HG03280 (cell line): ENCODE results near the gene SLC25A22.

Experiments
- ATAC-seq: cut with Tn5 transposase; IDR thresholded peaks from one replicate; pipeline ENCODE4 v1.9.1; 2021; ENCODE audit warnings: mild to moderate bottlenecking, moderate library complexity; ENCODE audit not compliant: unreplicated experiment

SLC25A22 gene

DNA sequence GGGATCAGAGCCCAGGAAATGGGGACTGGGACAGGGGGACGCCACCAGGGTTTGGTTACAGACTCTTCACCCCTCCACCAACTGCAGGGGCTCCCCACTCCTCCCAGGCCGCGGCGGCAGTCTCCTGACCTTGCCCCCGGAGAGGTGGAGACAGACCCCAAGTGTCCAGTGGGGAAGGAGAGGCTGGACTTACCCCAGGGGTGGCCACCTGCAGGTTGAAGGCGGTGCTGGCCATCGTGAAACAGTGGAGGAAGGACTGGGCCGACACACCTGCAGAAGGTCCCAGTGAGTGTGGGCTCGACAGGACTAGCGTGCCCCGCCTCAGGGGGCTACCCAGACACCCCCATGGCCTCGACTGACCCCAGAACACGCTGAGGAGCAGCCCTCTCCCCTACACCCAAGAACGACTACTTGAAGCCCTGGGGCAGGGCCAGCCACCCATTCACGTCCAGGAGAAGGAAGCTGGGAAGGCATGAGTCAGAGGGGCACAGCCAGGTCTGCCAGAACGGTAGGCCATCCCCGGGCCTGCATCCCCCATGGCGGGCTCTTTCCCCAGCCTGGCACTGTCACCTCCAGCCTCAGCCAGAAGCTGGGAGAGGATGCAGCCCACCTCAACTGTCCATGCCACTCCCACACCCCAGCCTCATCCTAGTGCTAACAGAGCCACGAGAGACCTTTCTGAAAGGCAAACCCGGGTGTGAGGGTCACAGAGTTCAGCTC lies 23.0 kb downstream of the SLC25A22 start:
- ATAC-seq, result no peak

DNA sequence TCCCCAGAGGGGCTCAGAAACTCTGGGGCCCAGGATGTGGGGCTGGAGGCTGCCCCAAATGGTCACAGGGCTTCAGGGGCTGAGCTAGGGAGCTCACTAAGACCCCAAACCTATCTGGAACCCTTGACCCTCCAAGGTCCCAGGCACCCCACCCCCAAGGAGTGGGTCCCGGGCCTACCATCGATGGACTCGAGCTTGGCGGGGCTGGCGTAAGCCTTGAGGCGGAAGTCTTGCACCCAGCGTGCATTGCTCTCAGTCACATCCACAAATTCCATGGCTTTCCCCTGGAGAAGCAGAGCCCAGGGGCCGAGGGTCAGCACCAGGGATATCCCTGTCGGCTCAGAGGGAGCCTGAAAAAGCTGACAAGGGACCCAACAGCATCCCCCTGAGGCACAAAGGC lies 24.3 kb downstream of the SLC25A22 start:
- ATAC-seq, result no peak

DNA sequence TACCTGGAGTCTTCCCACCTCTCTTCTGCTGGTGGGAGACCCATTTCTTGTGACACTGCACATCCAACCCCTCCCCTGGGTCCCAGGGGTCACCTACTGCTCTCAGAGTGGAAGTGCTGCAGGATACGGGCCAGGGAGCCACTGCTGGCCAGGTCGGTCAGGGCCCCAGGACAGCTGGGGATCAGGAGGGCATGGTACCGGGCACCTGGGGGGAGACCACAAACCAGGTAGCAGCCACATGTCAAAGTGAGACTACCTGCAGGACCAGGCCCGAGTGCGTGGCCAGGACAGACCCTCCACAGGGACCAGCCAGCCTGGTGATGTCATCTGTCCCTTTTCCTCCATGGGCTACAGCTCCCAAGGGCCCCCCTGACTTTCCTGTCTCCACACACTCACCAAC lies 24.7 kb downstream of the SLC25A22 start:
- no peak for ATAC-seq

DNA sequence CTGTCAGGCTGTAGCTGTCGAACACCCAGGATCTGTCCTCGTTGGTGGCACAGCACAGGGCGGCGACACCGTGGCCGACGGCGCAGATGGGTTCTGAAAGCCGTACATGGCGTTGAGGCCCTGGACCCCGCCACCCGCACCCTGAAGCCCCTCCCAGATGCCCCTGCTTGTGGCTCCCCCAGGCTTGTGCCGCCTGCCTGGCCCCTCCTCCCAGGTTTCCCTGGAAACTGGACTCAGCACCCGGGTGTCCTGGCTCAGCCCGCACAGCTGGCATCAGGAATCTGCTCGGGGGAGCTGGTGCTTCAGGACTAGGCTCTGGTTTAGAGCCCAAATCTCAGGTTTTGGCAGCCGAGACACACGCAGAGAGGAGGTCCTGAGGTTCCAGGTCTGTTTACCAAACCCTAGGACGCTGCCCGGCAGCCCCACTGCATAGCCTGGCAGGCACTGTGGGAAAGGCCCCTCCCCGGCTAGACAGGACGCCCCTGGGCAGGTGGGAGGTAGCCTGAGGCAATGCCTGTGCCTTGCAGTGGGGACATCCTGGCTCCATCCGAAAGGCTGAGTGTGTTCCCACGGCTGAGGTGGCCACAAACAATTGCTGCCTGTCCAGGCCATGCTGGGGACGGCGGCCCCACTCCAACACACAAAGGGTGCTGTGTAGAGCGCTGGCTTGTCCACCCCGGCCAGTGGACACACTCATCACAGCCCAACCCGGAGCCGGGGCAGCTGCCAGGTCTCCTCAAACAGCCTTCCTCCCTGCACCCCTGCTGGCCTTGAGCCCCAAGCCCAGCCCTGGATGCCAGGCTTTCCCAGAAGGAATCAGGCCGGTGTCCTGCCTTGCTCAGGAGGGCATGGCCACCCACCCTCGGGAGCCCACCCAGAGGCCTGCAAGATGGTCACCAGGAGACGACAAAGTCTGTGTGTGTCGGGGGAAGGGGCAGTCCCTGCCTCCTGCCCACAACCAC lies 25.4 kb downstream of the SLC25A22 start:
- ATAC-seq, result no peak

DNA sequence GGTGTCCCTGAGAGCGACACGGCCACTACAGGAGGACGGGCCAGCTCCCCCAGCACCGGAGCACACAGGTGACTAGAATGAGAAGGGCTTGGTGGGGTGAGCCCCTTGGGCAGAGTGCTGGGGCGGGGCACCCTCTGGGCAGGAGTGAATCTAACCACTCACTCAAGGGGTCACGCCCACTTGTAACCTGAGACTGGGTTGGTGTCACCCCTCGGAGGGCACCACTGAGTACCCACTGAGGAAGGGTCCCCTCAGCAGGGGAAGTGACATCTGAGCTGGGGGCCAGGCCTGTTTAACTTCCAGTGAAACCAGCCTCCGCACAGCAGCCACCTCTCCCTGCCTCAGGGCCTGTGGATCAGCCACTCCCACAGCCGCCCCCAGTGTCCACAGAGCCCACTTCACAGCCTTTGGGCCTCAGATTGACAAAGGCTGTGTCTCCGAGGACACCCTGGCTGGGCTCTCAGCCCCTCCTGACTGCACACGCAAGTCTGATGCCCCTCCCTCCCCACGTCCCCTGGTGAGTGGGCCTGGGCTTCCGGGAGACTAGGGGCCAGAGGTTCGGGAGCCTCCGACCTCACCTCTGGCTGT lies 26.4 kb downstream of the SLC25A22 start:
- no peak for ATAC-seq

DNA sequence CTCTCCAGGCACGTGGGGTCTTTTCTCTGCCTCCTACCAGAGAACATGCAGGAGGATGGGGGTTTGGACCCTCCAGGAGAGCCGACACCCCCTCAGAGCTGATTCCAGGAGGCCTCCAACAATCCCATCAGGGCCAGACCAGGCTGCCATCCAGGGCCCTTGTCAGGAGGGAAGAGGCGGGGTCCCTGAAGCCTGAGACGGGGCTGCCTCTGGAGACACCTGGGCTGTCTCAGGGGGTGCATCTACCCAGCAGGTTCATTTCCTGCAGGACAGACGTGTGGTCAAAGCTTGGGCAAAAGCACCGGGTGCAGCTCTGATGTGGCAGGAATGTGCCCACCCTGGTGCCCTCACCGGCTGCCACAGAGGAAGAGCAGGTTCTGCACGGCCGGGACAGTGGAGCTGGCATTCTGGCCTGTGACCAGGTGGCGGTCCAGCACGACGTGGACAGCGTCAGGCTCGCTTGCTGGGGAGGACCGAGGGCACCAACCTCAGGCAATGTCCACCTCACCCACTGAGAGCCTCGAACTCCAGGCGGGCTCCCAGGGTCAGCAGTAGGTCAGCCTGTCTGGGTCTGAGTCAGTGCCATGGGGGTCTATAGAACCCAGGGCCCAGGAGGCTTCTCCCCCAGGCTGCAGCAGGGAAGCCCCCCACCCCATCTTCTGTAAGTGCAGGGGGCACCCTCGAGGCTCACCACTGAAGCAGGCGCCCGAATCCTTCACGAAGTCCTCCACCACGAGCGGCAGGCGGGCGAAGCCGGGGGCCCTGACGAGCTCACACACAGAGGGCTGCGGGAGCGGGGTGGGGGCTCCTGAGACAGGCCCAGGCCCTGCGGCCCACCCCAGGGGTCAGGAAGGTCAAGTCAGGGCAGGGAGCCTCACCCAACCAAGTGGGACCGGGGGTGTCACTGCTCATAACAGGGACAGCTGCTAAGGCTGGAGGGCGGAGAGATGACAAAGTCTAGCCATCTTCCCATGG lies 27.2 kb downstream of the SLC25A22 start:
- ATAC-seq, result no peak

DNA sequence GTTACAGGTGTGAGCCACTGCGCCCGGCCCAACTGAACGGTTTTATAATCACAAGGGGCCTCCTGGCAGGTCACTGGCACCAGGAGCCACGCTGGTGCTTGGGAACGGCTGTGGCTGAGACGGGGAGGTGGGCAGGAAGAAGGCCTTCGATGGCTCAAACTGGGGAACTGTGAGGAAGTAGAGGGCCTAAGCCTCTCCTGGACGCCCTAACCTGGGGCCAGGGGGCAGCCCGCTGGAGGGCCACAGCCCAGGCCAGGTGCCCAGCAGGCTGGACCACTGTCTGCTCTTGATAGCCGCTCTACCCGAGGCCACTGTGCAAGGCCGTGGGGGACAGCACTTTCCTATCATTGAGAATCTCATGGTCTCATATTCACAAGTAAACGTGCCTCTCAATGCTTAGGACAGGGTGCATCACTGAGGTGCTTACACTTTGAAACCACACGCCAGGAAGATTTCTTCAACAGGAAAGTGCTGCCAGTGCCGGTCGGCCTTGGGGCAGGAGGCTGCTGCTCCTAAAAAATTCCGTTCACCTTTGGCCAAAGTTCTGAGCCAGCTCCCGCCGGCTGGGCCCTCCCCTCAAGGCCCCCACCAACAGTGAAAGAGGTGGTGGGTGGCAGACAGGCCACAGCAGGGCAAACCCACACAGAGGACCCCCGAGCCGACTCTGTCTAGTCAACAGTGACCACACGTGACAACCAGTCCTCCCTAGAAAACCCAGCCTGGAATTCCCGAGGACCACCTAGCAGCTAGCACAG lies 28.0 kb downstream of the SLC25A22 start:
- ATAC-seq, result no peak

DNA sequence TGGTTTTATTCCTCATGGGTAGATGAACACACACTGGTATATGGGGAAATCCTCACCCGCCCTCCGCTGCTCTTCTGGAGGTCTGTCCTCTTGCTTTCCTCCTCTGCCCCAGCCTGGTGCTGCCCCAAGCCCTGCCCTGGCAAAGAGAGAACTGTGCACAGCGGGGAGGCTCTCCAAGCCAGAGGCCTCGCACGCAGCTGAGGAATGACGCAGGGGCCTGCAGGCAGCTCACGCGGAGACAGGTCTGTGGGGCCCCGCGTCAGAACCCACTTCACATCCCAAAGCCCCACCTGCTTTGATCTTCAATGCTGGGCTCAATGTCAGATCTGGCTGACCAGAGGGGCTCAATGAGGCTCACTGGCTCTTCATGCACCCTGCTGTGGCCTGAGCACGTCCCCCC lies 30.8 kb downstream of the SLC25A22 start:
- ATAC-seq, result no peak

DNA sequence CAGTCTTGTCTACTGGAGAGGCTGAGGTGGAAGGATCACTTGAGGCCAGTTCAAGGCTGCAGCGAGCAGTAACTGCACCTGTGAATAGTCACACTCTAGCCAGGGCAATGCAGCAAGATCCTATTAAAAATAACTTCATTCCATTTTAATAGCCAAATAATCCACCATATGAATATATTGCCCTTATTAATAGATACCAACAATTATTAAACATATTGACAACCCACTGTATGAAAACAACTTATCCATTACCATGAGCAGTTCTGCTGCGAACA lies 31.2 kb downstream of the SLC25A22 start:
- ATAC-seq, result no peak

DNA sequence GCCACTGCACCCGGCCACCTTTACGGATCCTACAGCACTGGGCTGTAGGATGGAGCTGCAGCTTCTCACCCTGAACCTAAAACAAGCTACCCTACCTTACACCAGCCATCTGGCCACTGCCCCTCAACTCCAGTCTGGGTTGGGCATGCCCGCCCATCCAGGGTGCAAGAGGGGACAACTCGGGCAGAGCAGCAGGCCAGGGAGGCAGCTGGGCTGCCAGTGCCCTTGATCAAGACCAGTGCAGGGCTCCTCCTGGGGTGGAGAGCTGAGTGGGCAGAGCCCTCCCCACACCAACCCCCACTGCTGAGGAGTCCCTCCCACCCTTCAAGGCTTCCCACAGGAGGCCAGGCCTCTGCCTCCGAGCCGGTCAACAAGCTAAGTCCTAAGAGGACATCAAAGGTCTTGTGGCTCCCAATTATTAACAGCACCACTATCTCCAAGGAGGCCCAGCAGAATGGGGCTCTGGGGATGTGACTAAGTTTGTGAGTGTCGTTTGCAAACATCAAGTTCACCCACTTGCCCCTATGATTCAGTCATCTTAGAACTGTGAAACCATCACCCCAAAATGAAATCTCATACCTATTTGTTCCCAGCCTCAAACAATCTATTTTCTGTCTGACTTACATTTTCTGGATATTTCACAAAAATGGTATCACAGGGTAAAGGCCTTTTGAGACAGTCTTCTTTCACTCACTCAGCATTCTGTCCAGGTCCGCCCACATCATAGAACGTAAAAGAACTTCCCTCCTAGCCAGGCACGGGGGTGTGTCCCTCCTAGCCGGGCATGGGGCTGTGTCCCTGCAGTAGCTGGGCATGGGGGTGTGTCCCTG lies 31.8 kb downstream of the SLC25A22 start:
- ATAC-seq, result no peak

DNA sequence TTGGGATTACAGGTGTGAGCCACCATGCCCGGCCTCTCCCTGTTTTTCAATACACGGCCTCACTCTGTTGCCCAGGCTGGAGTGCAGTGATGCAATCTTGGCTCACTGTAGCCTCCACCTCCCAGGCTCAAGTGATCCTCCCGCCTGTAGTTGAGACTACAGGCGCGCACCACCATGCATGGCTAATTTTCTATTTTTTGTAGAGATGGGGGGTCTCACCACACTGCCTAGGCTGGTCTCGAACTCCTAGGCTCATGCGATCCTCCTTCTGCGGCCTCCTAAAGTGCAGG lies 32.3 kb downstream of the SLC25A22 start:
- ATAC-seq, result no peak

DNA sequence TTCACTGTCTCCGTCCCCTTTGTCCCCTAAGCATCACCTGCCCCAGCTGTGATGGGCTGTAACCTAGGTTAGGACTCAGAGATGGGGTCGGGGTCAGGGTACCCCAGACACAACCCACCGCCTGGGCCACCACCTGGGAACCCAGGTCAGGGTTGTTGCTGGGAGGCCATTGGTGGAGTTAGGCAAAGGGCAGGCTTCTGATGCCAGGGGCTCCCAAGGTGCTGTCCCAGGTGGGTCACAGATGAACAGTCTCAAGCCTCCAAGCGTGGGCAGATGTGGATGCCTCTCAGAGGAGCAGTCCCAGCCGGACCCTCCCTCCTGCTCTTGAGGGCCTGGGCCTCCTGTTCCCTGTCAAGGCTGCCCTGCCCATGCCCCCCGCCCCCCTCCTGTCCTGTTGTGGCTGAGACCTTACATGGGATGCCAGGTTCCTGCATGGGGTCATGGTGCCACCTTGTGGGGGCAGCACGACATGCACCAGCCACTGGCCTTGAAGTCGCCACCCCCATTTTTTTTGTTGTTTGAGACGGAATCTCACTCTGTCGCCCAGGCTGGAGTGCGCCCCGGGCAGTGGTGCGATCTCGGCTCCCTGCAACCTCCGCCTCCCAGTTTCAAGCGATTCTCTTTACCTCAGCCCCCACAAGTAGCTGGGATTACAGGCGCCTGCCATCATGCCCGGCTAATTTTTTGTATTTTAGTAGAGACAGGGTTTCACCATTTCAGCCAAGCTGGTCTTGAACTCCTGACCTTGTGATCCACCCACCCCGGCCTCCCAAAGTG lies 32.9 kb downstream of the SLC25A22 start:
- ATAC-seq, result no peak

DNA sequence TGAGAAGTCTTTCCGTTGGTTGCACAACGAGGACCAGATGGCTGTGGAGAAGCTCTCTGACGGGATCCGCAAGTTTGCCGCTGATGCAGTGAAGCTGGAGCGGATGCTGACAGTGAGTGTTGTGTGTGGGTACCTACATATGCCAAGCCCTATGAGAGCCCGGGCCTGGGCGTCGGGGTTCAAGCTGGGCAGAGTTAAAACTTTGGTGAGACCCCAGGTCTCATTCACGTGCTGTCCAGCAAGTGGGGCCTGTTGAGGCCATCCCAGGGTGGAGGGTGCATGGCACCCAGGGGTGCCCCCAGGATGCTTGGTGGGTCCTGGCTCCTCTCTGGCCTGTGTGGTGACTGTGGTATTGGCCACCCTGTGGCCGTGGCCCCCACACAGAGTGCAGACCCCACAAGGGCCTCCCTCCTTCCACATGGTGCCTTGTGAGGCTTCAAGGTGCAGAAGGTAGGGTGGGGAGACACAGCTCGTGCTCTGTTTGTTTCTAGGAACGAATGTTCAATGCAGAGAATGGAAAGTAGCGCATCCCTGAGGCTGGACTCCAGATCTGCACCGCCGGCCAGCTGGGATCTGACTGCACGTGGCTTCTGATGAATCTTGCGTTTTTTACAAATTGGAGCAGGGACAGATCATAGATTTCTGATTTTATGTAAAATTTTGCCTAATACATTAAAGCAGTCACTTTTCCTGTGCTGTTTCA lies 33.6 kb downstream of the SLC25A22 start:
- no peak for ATAC-seq

DNA sequence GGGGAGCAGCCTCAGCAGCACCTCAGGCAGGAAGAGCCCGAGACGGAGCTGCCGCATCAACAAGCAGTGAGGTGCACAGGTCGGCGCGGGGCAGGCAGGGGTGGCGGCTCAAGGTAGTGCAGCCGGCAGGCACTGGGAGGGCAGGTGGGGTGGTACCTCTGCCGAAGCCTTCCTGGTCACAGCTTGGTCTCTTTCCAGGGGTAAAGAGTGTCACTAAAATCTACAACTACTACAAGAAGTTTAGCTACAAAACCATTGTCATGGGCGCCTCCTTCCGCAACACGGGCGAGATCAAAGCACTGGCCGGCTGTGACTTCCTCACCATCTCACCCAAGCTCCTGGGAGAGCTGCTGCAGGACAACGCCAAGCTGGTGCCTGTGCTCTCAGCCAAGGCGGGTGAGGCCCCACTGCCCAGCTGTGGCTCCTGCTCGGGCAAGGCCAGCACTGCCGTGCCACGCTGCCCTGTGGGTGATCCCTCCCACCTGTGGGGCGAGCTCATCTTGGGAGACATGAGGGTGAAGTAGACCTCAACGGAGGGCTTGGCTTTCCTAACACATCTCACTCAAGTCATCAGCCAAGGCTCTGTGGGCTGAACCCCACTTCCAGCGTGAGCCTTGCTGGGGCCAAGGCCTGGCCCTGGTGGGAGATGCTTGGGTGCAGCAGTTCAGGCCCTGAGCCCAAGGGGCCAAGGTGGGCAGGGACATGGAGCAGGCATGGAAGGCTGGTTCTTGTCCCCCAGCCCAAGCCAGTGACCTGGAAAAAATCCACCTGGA lies 34.3 kb downstream of the SLC25A22 start:
- no peak for ATAC-seq

DNA sequence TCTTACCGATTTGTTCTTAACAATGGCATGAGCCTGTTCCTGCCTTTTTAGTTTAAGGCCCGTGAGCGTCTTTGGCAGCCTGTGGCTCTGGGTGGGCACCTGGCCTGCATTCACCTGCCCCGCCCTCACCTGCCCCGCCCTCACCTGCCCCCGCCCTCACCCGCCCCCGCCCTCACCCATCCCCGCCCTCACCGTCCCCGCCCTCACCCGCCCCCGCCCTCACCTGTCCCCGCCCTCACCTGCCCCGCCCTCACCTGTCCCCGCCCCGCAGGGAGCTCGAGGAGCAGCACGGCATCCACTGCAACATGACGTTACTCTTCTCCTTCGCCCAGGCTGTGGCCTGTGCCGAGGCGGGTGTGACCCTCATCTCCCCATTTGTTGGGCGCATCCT lies 35.0 kb downstream of the SLC25A22 start:
- no peak for ATAC-seq

DNA sequence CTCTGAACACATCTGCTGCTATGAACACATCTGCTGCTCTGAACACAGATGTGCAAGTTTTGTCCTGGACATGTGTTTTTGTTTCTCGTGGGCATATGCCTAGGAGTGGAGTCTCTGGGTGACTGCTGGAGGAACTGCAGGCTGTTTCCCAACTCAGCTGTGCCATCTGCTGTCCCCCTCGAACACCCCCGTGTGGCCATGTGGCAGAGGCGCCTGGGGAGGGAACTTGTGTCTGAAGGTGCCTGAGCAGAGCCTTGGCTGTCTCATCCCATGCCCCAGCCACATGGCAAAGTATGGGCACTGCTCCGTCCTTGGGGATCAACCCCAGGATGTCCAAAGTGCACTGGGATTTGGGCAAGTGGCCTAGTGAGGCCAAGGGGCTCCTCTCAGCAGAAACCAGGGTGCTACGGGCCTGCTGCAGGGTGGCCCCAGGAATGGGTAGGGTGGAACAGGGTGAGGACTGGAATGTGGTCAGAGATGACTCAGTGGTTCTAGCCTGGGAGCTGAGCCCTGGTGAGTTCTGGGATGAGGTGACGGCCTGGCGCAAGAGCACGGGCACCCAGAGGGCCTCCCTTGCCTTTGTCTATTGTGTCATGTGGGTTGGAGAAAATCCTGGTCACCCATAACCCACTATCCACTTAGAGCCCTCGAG lies 35.5 kb downstream of the SLC25A22 start:
- no peak for ATAC-seq
